Lower leg skin (tissue), 3 donors: ENCODE results near the gene ARHGEF12.

Source experiments
- CTCF ChIP-seq, 3 donors: fragments of 450-650 bp; IDR thresholded peaks; one replicate each; pipeline ENCODE4 v1.5.1; 2016; ENCODE audit warnings: antibody characterized with exemption in 3 of 3, mild to moderate bottlenecking in 3 of 3, moderate library complexity in 2 of 3
- POLR2A ChIP-seq, 2 donors: fragments of 450-650 bp; IDR thresholded peaks; one replicate each; pipeline ENCODE4 v1.6.1; 2016 to 2017; ENCODE audit warnings: antibody characterized with exemption in 2 of 2, mild to moderate bottlenecking in 1 of 2, moderate library complexity in 1 of 2

- TF ChIP-seq CTCF (IDR thresholded peaks at IDR 0.05) (no peak), POLR2A (IDR thresholded peaks at IDR 0.05) (no peak)
Measured at GRCh38 chr11:120424970-120425332, 88.7 kb downstream of the ARHGEF12 start.
